T-helper 2 cell (primary cell): ENCODE data around the gene JUN.

ENCODE experiments used
- DNase-seq, 5 experiments: peaks; one replicate each; pipeline versions ENCODE4 v3.0.0 to v3.0.0-alpha.2; 2012 to 2022

The JUN gene

DNA sequence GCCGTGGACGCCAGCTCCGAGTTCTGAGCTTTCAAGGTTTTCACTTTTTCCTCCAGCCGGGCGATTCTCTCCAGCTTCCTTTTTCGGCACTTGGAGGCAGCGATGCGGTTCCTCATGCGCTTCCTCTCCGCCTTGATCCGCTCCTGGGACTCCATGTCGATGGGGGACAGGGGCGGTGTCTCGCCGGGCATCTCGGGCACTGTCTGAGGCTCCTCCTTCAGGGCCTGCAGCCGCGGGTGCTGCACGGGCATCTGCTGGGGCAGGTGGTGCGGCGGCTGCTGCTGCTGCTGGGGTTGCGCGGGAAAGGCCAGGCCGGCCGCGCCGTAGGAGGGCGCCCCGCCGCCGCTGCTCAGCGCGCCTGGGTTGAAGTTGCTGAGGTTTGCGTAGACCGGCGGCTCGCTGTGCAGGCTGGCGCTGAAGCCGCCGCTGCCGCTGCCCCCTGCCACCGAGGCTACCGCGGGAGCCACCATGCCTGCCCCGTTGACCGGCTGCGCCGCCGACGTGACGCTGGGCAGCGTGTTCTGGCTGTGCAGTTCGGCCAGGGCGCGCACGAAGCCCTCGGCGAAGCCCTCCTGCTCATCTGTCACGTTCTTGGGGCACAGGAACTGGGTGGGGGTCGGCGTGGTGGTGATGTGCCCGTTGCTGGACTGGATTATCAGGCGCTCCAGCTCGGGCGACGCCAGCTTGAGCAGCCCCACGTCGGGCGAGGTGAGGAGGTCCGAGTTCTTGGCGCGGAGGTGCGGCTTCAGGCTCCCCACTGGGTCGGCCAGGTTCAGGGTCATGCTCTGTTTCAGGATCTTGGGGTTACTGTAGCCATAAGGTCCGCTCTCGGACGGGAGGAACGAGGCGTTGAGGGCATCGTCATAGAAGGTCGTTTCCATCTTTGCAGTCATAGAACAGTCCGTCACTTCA, 1.4 kb downstream of the JUN start:
- DNase-seq: peak; percentile 15 to 83 (median 37)

GRCh38 chr1:58781541-58782177, 2.2 kb downstream of the JUN start:
- DNase-seq: peak in 4 of 5 experiments; percentile 35 to 56 (median 46)

DNA sequence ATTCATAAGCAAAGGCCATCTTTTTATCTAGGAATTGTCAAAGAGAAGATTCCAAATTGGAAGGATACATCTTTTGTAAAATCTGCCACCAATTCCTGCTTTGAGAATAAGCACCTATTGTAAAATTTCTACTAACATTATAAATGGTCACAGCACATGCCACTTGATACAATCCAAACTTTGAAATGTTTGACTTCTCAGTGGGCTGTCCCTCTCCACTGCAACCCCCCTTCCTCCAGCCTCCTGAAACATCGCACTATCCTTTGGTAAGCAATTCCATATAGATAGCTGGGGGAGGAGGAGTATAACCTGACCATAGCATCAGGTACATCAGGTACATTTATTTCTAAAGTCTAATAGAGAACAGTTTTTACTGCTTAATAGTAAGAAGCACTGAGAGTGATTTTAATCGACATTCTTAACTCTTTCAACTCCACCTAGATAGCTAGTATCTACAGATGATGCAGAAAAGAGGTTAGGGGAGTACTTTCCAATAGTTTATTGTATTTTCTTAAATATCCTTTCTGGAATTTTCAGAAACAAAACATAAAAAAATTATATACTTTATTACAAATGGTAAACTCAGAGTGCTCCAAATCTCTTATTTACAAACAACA, 2.9 kb downstream of the JUN start:
- DNase-seq: peak in 2 of 5 experiments; percentile 39 to 47

DNA sequence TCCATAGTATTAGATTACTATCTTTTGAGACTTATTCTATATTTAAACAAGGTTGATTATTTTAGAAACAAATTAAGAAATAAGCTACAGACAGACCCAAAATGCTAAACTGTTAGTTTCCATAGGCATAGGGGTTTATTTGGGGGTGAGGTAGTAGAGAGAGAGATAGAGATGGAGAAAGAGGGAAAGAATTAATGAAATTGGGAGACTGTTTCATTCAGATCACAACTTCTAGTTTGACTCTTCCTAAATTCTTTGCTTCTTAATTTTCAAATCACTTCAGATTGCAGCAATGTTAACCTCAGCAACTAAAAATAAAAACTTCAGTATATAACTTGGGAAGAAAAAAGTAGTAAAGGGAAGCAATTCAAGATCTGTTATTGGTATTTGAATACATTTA, 3.4 kb downstream of the JUN start:
- DNase-seq: no peak

DNA sequence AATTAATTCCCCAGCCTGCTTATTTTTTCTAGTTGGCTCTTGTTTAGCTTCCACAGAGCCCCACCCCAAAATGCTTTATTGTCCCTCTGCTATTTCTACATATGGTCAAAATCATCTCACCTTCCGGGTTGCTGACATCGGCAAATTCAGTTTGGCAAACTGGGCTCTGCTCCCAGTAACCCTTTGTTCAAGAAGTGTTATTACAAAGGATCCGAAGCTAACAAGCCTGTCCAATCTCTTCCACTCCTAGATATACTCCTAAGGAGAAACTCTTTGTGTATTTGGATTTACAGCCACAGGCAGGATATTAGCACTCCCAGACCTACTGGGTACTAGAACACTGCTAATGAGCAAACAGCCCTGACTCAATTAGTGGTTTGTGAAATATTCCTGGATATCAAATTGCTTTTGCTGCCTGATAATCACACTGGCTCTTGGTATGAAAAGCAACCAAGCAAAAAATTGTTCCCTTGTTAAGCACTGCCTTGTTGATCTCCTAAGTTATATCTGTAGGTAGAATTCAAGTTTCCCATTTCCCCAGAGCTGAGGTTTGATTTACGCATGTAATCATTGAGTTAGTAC, 4.0 kb downstream of the JUN start:
- DNase-seq: peak in 2 of 5 experiments; percentile 5 to 38

DNA sequence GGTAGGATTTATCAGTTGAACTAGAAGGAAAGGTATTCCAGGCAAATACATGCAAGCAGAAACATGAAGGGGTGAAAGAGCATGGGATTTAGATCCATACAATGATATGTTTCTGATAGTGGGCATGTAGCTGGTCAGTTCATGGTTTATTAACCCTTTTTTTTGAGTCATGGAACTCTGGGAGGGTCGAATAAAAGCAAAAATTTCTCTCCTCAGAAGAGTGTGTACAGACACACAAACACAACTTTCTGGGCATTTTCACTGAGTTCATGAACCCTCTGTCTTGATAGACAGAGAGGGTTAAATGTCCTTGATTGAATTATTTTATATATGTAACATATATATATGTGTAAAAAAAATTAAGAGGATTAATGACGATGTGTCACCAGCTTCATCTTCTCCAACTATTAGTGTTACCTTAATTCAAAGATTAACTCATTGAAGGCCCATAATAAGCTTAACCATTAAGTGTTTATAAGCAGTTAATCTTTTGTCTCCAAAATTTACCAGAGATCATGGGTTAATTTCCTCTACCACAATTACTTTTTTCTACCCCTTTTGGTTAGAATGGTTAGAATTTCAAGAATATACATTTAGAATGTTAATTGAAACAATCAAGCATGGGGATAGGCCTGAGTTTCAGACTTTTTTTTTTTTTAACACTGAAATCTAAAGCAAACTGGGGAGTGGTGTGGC, 4.6 kb downstream of the JUN start:
- DNase-seq: no peak

- no peak for DNase-seq
Measured at GRCh38 chr1:58778385-58779000, 5.4 kb downstream of the JUN start.

DNA sequence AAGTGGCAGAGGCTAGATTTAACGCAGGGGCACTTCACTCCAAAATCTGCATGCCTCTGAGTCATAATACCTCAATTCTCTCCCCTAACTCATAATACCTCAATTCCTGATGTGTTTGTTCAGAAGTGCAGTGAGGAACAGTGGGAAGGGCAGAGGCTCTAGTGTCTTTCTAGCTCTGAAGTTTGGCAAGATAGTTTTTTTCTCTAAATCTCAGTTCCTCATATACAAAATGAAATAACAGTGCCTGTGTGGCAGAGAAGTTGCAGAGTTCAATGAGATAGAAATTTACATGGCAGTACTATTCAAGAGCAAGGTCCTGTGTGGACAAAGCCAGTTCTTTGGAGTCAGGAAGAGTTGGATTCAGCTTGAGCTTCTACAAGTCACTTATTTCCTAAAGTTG, 9.8 kb downstream of the JUN start:
- no peak for DNase-seq

- DNase-seq: peak in 1 of 5 experiments; percentile 27
Measured at GRCh38 chr1:58773406-58773840, 10.4 kb downstream of the JUN start.

DNA sequence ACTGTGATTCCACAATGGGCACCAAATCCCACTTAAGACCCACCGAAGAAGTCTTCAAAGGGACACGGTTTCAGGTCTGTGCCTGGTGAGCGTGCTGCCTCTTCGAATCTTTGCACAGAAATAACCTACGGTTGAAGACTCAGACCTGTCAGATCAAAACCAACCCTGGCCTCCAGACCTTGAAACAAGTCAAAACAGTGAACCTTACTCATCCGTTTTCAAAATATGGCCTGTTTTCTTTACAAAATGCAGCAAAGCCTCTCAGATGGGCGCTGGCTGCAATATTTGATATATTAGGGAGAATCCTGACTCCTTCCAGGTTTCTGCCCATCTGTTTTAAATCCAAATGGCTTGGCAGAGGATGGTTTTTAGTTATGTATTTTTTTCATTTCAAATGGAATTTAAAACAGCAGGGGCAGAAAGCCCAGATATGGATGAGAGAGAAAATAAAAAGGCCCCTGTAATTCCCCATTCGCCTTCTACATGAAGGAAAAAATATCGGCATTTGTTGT, 14.0 kb downstream of the JUN start:
- DNase-seq: no peak

- DNase-seq: peak in 2 of 5 experiments; percentile 17 to 24
Measured at GRCh38 chr1:58768971-58769808, 14.7 kb downstream of the JUN start.

DNA sequence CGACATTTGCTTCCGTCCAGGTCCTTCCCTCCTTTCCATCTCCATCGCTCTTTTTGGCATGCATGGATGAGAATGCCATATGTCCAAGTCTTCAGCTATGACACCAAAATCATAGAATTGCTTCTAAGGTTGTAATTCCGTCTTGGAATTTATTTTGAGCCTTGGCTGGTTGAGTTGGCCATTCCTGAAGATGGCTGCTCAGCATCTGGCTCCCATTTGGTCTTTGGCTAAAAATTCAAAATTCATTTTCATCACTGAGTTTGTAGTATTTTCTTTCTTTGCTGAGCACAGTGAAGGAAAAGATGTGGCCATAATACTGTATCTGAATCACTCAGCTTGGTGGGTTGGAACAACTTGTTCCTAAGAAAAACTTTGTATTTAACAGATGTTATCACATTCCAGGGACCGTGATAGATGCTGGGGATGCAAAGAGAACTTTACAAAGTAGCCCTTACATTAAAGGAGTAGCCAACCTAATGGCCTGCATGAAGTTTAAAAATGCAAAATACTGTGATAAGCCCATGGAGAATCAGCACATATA, 15.6 kb downstream of the JUN start:
- no peak for DNase-seq

DNA sequence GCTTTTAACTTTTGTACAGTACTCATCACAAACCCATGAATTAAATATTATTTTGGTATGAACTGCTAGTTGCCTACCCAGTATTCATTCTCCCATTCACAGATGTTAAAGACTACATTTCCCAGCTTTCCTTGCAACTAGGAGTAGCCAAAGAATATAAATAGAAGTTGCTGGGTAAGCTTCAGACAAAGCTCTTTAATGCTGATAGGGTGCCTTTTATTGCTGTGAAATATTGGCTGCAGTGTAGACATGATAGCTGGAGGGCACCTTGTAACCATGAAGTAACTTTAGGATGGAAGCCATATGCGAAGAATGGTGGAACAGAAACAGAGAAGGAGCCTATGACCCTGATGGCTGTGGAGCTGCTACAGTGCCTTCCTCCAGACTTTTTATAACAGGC, 16.7 kb downstream of the JUN start:
- no peak for DNase-seq

- DNase-seq: no peak
Measured at GRCh38 chr1:58765441-58765840, 18.4 kb downstream of the JUN start.

DNA sequence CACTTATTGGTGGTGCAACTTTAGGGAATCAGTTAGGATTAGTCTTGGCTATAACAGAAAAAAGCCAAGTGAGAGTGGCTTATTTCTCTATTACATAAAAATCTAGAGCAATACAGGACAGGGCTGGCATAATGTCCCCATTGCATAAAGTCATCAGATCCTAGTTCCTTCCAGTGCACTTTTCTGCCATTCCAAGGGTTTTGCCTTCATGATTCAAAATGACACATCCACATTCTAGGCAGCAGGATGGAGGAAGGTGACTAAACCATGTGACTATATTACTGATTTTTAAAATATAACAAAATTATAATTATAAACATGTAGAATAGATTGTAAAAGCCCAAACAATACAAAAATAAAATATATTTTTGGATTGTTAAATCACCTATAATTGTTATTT, 18.8 kb downstream of the JUN start:
- no peak for DNase-seq

DNA sequence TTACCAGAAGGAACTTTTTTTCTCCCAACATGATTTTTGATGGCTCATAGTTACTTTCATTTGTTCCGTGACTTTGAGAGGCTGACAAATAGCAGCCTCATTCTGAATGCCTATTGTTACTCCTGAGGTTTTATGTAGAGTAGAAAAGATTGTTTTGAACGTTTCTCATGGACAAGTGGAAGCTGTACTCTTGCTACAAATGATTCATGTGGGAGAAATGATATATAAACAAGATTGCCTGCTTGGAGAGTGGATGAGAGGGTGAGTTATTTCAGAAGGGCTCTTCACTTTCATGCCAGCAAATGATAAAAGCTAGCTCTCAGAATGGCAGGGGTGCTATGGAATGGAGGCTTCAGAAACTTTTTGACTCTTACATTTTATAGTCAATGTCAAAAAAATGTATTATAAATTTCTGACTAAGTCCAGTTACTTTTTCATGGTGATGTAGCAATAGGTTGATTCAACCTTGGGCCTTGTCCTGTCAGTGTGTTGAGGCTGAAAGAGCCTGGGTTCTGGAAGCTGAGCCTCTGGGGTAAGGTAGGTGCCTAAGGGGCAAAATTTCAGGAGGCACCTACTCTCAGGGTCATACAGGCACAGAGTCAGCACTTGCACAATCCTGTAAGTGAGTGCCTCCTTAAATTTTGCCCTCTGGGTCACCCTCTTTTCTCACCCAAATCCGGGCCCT, 19.4 kb downstream of the JUN start:
- DNase-seq: no peak

DNA sequence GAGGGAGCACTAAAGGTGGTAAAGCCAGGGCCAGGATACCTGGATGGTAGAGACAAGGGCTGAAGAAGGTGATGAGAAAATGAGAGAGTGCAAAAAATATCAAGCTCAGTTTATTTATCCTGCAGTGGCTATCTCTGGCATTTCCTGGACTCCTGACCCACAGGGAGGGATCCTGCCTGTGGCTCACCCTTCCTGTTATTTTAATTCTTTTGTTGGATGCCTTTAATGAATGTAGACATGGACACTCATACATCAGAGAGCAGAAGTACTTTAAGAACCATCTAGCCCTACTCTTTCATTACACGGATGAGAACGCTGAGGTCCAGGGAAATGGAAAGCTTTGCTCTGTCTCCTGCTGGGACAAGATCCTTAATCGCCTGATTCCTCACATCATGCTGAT, 20.6 kb downstream of the JUN start:
- DNase-seq: no peak

DNA sequence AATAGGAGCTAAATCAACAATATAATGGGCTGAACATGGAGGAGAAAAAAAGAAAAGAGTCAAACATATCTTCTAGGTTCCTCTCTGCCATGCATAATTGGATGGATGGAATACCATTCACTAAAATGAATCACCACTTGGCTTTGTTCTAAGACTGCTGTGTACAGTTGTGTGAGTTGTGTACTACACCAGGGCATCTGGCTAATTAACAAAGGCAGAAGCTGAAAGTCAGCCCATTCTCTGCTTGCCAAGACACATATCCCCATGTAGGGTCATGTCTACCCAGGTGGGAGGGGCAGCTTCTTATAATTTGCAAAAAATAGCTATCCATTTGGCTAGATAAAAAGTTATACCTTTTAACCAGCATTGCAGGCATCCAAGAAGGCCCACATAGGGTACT, 21.0 kb downstream of the JUN start:
- DNase-seq: no peak

DNA sequence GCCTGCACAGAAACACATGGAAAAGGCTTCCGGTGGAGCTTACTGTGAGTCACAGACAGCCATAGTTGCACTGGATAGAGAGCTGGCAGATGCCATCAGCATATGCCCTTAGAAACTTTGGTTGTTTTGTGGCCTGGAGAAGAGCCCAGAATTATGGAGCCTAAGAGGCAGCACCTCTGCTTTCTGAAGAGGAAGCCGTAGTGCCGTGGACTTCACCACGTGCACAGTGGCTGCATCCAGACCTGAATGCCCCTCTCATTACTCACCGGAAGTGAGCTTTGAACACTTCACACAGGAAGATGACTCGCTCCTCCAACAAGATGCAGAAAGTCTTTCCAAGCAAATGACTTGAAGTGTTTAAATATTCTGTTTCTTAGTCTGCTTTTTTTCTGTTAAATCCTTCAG, 28.4 kb downstream of the JUN start:
- DNase-seq: peak in 3 of 5 experiments; percentile 12 to 68 (median 66)
